ACC112 (cell line): ENCODE results near the gene SENP5.

Experiments
- H2AFZ ChIP-seq: fragments of 200-600 bp; sonication (generic); one replicate; pipeline ENCODE4 v1.6.0; 2017; ENCODE audit warnings: antibody characterized with exemption, low read length; ENCODE audit not compliant: unreplicated experiment
- H3K27ac ChIP-seq: fragments of 200-600 bp; sonication (generic); 2 replicates; pipeline ENCODE4 v1.5.1; 2014; ENCODE audit warnings: low read depth, mild to moderate bottlenecking, antibody characterized with exemption, low read length, moderate library complexity
- H3K27me3 ChIP-seq: fragments of 200-600 bp; sonication (generic); 2 replicates; pipeline ENCODE4 v1.6.1; 2014; ENCODE audit warnings: mild to moderate bottlenecking, antibody characterized with exemption, low read length, moderate library complexity, mixed read lengths; ENCODE audit not compliant: insufficient read depth
- H3K36me3 ChIP-seq: fragments of 200-600 bp; sonication (generic); 2 replicates; pipeline ENCODE4 v1.6.1; 2016; ENCODE audit warnings: mild to moderate bottlenecking, antibody characterized with exemption, low read length, moderate library complexity, mixed read lengths; ENCODE audit not compliant: insufficient read depth
- H3K4me1 ChIP-seq: fragments of 200-600 bp; sonication (generic); one replicate; pipeline ENCODE4 v1.6.1; 2016; ENCODE audit warnings: low read length, mixed read lengths; ENCODE audit not compliant: insufficient read depth, unreplicated experiment, control insufficient read depth
- H3K4me3 ChIP-seq: fragments of 200-600 bp; sonication (generic); 2 replicates; pipeline ENCODE4 v1.5.1; 2014; ENCODE audit warnings: mild to moderate bottlenecking, low read depth, low read length
- H3K79me2 ChIP-seq: fragments of 200-600 bp; sonication (generic); one replicate; pipeline ENCODE4 v1.6.0; 2016; ENCODE audit warnings: low read length; ENCODE audit not compliant: control insufficient read depth, unreplicated experiment, insufficient read depth

SENP5 gene

DNA sequence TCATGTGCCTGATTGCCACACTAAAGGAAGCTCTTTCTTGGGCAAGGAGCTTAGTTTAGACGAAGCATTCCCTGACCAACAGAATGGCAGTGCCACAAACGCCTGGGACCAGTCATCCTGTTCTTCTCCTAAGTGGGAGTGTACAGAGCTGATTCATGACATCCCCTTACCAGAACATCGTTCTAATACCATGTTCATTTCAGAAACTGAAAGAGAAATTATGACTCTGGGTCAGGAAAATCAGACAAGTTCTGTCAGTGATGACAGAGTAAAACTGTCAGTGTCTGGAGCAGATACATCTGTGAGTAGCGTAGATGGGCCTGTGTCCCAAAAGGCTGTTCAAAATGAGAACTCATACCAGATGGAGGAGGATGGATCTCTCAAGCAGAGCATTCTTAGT is 18.4 kb downstream of the SENP5 start:
- Histone ChIP-seq H3K27me3 (no peaks in the 10 kb centered on the region), H3K36me3 (peaks cover 18% of the 10 kb centered on the region; the same call in 1 of the 2 replicates), H3K4me1 (peaks cover 7% of the 10 kb centered on the region), H2AFZ (no peak overlapping the region), H3K79me2 (peaks cover 69% of the 10 kb centered on the region), H3K4me3 (no peak overlapping the region), H3K27ac (no peak overlapping the region)

DNA sequence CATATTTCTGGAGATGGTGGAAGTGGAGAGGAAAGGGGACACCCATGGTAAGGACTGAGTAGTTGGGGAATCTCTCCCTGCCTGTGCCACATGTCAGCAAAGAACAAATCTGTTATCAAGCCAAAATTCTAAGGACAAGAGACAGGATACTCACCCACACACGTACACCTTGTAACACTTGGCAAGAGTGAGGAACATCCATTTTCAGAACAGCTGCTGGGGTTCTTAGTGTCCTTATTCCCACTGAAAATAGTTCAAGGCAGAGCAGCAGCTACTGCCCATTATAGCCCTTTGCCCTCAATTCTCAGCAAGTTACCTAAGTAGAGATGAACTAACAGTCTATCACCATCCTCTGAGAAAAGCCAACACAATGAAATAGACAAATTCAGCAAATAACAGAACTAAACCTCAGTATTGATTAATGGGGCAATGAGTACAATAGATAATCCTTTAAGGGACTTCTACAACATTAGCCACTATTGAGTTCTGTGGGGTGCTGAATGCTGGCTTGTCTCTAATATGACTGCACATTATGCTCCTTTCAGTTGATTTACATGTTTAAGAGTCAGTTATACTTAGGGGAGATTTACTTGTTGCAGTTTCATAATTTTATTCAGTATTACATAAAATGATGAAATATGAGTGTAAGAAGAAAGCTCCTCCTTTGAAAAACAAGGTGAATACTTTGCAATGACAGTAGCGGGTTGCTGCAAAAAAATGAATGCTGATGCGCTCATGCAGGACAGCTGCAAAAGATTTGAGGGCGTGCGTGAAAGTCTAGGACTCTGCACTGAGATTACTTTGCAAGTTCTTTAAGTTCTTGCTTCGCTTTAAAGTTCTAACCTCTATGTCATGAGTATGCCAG is 22.4 kb downstream of the SENP5 start:
- H3K27ac ChIP-seq: no peak overlapping the region
- H3K79me2 ChIP-seq: peaks cover 64% of the 10 kb centered on the region
- no peak overlapping the region for H2AFZ ChIP-seq
- no peak overlapping the region for H3K4me3 ChIP-seq
- H3K27me3 ChIP-seq: no peaks in the 10 kb centered on the region
- no peaks in the 10 kb centered on the region for H3K4me1 ChIP-seq
- H3K36me3 ChIP-seq: peaks cover 24% of the 10 kb centered on the region; the same call in 1 of the 2 replicates

DNA sequence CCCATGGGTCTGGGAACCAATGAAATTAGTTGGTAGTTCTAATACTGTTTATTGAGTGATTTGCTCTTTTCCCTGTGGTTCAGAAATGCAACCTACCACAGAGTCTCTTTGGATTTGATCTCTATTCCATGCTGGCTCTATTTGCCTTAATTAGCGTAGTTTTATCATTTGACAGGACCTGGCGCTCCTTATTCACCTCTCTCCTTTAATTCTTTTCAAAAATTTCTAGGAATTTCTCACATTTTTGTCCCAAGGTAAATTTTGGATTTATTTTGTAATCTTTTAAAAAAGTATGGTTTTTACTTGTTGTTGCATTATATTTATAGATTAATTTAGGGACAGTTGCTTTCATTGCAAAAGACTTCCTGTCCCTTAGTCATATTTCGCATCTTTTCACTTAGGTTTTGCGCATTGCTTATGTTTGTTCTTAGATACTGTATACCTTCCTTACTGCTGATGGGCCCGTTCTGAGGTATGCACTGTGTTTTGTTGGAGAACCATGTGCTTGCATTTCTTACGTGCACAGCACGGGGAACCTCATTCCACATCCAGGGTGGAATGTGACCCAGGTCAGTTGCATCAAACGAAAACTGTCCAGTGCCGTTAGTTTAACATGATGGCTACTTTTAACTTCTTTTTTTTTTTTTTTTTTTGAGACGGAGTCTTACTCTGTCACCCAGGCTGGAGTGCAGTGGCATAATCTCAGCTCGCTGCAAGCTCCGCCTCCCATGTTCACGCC is 27.0 kb downstream of the SENP5 start:
- Histone ChIP-seq H3K79me2 (peaks cover 61% of the 10 kb centered on the region), H2AFZ (no peak overlapping the region), H3K36me3 (peaks cover 9% of the 10 kb centered on the region; the same call in 1 of the 2 replicates), H3K27ac (no peak overlapping the region), H3K4me1 (no peaks in the 10 kb centered on the region), H3K4me3 (no peak overlapping the region), H3K27me3 (no peaks in the 10 kb centered on the region)

DNA sequence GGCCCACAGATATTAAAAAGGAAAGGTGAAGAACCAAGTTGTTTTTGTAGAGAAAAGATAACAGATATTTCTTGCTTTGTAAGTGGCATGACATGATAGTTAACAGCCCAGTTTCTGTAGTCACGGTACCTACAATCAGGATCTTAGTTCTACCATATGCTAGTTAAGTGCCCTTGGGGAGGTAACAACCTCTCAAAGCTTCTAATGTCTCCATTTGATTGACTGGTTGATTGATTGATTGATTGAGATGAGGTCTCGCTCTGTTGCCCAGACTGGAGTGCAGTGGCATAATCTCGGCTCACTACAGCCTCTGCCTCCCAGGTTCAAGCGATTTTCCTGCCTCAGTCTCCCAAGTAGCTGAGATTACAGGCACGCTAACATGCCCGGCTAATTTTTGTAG is 28.5 kb downstream of the SENP5 start:
- Histone ChIP-seq H3K36me3 (peaks cover 9% of the 10 kb centered on the region), H3K4me3 (no peak overlapping the region), H3K79me2 (peaks cover 49% of the 10 kb centered on the region), H3K4me1 (no peaks in the 10 kb centered on the region), H2AFZ (no peak overlapping the region), H3K27me3 (no peaks in the 10 kb centered on the region), H3K27ac (no peak overlapping the region)

DNA sequence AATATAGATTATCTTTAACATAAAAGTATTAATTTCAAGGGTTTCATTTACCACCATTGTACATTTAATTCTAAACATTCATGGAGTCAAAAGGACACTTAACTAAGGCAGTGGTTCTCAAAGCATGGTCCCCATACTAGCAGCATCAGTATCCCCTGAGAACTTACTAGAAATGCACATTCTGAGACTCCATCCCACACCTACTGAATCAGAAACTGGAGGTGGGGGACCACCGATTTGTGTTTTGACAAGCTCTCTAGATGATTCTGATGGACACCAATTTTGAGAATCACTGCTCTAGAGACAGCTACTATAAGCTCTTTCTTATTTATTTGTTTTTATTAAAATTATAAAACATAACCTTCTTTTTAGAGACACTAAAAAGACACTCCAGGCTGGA is 34.0 kb downstream of the SENP5 start:
- no peak overlapping the region for H3K4me3 ChIP-seq
- no peak overlapping the region for H2AFZ ChIP-seq
- peaks cover 9% of the 10 kb centered on the region for H3K79me2 ChIP-seq
- H3K27ac ChIP-seq: no peak overlapping the region
- peaks cover 25% of the 10 kb centered on the region for H3K36me3 ChIP-seq
- no peaks in the 10 kb centered on the region for H3K27me3 ChIP-seq
- H3K4me1 ChIP-seq: no peaks in the 10 kb centered on the region

DNA sequence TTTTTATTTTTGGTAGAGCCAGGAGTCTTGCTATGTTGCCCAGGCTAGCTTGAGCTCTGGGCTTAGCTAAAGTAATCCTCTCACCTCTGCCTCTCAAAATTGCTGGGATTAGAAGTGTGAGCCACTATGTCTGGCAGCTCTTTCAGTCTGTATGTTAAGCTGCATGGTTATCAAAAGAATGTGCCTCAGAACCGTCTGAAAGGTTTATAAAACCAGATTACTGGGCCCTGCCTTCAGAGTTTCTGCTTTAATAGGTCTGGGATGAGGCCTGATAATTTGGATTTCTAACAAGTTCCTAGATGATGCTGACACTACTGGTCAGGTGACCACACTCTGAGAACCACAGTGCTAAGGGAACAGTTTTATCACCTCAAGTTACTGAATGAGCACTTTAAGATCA is 34.6 kb downstream of the SENP5 start:
- H3K79me2 ChIP-seq: peaks cover 4% of the 10 kb centered on the region
- no peak overlapping the region for H3K4me3 ChIP-seq
- H2AFZ ChIP-seq: no peak overlapping the region
- peaks cover 27% of the 10 kb centered on the region for H3K36me3 ChIP-seq
- no peaks in the 10 kb centered on the region for H3K27me3 ChIP-seq
- H3K27ac ChIP-seq: no peak overlapping the region
- H3K4me1 ChIP-seq: no peaks in the 10 kb centered on the region

DNA sequence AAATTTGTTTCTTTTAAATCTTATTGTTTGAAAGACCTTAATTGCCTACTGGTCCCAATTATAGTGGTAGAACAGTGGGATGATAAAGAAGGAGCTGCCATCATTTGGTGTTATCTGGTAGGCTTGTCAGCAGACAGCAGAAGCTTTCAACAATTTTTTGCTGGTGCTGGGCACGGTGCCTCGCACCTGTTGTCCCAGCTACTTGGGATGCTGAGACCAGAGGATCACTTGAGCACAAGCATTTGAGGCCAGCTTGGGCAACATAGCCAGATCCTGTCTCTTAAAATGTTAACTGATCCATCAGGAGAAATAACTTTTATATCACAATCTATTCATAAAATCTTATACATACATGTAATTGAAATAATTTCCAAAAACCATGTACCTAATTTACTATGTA is 36.0 kb downstream of the SENP5 start:
- Histone ChIP-seq H3K36me3 (peaks cover 33% of the 10 kb centered on the region), H2AFZ (no peak overlapping the region), H3K27ac (no peak overlapping the region), H3K79me2 (no peaks in the 10 kb centered on the region), H3K4me3 (no peak overlapping the region), H3K4me1 (no peaks in the 10 kb centered on the region), H3K27me3 (no peaks in the 10 kb centered on the region)

DNA sequence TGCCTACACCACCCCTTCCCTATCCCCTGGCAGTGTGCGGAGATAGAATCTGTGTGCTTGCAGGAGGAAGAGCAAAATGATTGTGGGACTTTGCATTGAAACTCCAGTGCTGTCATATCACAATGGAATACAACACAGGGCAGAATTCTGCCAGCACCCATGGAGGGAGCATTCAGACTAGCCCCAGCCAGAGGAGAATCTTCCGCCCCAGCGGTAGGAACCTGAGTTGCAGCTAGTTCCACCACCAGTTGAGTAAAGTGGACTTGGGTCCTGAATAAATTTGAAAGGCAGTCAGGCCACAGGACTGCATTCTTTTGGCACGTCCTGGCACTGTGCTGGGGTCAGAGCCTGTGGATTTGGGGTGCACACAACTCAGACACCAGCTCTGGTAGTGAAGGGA is 47.1 kb downstream of the SENP5 start:
- no peak overlapping the region for H2AFZ ChIP-seq
- no peaks in the 10 kb centered on the region for H3K79me2 ChIP-seq
- H3K36me3 ChIP-seq: peaks cover 19% of the 10 kb centered on the region
- no peaks in the 10 kb centered on the region for H3K27me3 ChIP-seq
- no peak overlapping the region for H3K4me3 ChIP-seq
- H3K4me1 ChIP-seq: no peaks in the 10 kb centered on the region
- H3K27ac ChIP-seq: no peak overlapping the region

DNA sequence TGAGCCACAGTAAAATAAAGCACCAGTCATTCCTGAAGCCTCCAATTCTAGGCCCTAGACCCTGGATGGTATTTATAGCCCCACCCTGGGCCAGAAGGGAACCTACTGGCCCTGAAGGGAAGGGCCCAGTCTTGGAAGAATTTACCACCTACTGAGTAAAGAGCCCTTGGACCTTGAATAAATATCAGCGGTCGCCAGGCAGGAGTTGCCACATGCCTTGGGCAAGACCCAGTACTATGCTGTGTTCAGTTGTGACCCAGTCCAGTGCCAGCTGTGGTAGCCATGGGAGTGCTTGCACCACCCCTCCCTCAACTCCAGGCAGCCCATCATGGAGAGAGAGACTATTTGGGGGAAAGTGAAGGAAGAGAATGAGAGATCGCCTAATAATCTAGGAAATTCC is 47.7 kb downstream of the SENP5 start:
- H3K36me3 ChIP-seq: peaks cover 19% of the 10 kb centered on the region
- no peaks in the 10 kb centered on the region for H3K27me3 ChIP-seq
- H3K27ac ChIP-seq: no peak overlapping the region
- H3K4me1 ChIP-seq: no peaks in the 10 kb centered on the region
- H3K4me3 ChIP-seq: no peak overlapping the region
- no peaks in the 10 kb centered on the region for H3K79me2 ChIP-seq
- no peak overlapping the region for H2AFZ ChIP-seq

DNA sequence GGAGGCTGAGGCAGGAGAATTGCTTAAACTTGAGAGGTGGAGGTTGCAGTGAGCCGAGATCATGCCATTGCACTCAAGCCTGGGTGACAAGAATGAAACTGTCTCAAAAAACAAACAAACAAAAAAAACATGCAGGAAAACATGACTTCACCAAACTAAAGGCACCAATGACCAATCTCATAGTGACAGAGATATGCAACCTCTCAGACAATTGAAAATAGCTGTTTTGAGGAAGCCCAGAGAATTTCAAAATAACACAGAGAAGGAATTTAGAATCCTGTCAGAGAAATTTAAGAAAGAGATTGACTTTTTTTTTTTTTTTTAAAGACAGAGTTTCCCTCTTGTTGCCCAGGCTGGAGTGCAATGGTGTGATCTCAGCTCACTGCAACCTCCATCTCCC is 48.5 kb downstream of the SENP5 start:
- no peaks in the 10 kb centered on the region for H3K79me2 ChIP-seq
- H3K4me1 ChIP-seq: no peaks in the 10 kb centered on the region
- no peak overlapping the region for H3K27ac ChIP-seq
- H3K27me3 ChIP-seq: no peaks in the 10 kb centered on the region
- no peak overlapping the region for H3K4me3 ChIP-seq
- H3K36me3 ChIP-seq: peaks cover 19% of the 10 kb centered on the region
- no peak overlapping the region for H2AFZ ChIP-seq

DNA sequence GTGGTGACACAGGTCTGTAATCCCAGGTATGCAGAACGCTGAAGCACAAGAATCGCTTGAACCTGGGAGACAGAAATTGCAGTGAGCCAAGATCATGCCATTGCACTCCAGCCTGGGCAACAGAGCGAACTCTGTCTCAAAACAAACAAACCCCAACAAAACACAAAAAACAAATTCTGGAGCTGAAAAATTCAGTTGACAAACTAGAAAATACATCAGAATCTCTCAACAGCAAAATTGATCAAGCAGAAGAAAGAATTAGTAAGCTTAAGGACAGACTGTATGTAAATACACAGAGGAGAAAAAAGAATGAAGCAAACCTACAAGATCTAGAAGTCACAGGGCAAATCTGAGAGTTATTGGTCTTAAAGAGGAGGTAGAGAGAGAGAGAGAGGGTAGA is 49.3 kb downstream of the SENP5 start:
- Histone ChIP-seq H2AFZ (no peak overlapping the region), H3K79me2 (no peaks in the 10 kb centered on the region), H3K4me1 (no peaks in the 10 kb centered on the region), H3K27ac (no peak overlapping the region), H3K36me3 (peaks cover 19% of the 10 kb centered on the region), H3K4me3 (no peak overlapping the region), H3K27me3 (no peaks in the 10 kb centered on the region)
